CD14-positive monocyte (primary cell): ENCODE data around the gene RASGRP3. TPM values are rescaled to one million over a fixed set of nuclear protein-coding genes. Genes with fewer than 3 reads are reported as not detected.
A peak's percentile ranks its signal among the peaks of the same experiment; 100 is the strongest.

ENCODE experiments used
- DNase-seq, 3 donors: peaks; one replicate each; pipeline ENCODE4 v3.0.0-alpha.2; 2011 to 2022
- H2AFZ ChIP-seq: 2 replicates; pipeline ENCODE4 v1.6.0; 2012; ENCODE audit warnings: mild to moderate bottlenecking, low read depth, low read length, inconsistent platforms; ENCODE audit not compliant: insufficient read depth, poor library complexity, severe bottlenecking
- H3K27ac ChIP-seq, 2 donors: 1 replicate in 1 of 2; 2 replicates in 1 of 2; pipeline ENCODE4 v1.5.1; 2012 to 2013; ENCODE audit warnings: low read length in 2 of 2, control low read depth in 1 of 2, inconsistent platforms in 1 of 2, low read depth in 1 of 2, mild to moderate bottlenecking in 1 of 2
- H3K27me3 ChIP-seq, 2 donors: one replicate each; pipeline versions ENCODE4 v1.6.0 to v1.6.1; 2011 to 2013; ENCODE audit warnings: low read length in 2 of 2; ENCODE audit not compliant: control insufficient read depth in 2 of 2, insufficient read depth in 2 of 2
- H3K36me3 ChIP-seq, 2 donors: replicated peaks in 1 of 2; 1 replicate in 1 of 2; 2 replicates in 1 of 2; pipeline versions ENCODE4 v1.5.1 to v1.6.1; 2012 to 2013; ENCODE audit warnings: low read length in 2 of 2, control low read depth in 1 of 2, inconsistent platforms in 1 of 2, mild to moderate bottlenecking in 1 of 2; ENCODE audit not compliant: insufficient read depth in 2 of 2, control insufficient read depth in 1 of 2
- H3K4me1 ChIP-seq, 2 donors: 1 replicate in 1 of 2; 2 replicates in 1 of 2; pipeline versions ENCODE4 v1.5.1 to v1.6.1; 2012 to 2013; ENCODE audit warnings: low read length in 2 of 2, control low read depth in 1 of 2, inconsistent platforms in 1 of 2, mild to moderate bottlenecking in 1 of 2, moderate library complexity in 1 of 2; ENCODE audit not compliant: insufficient read depth in 2 of 2, control insufficient read depth in 1 of 2
- H3K4me2 ChIP-seq: replicated peaks from 2 replicates; pipeline ENCODE3; 2012; ENCODE audit warnings: low read length, moderate library complexity, mild to moderate bottlenecking; ENCODE audit not compliant: poor library complexity, severe bottlenecking; ENCODE audit errors: extremely low read depth
- H3K4me3 ChIP-seq, 3 experiments: fragments of 200-600 bp in 1 of 3; sonication (generic) in 1 of 3; replicated peaks in 1 of 3; 1 replicate in 2 of 3; 2 replicates in 1 of 3; pipeline ENCODE4 v1.5.1; 2011 to 2013; ENCODE audit warnings: low read length in 3 of 3, mild to moderate bottlenecking in 3 of 3, control low read depth in 2 of 3, low read depth in 2 of 3, inconsistent platforms in 1 of 3, moderate library complexity in 1 of 3
- H3K79me2 ChIP-seq: 2 replicates; pipeline ENCODE4 v1.6.0; 2012; ENCODE audit warnings: mild to moderate bottlenecking, control low read depth, inconsistent platforms, low read length, moderate library complexity; ENCODE audit not compliant: insufficient read depth
- H3K9ac ChIP-seq: 2 replicates; pipeline ENCODE4 v1.6.0; 2017; ENCODE audit warnings: low read length, mild to moderate bottlenecking; ENCODE audit not compliant: insufficient read depth, poor library complexity, severe bottlenecking
- H3K9me3 ChIP-seq, 2 donors: replicated peaks in 1 of 2; 1 replicate in 1 of 2; 2 replicates in 1 of 2; pipeline versions ENCODE4 v1.5.1 to v1.6.1; 2012 to 2013; ENCODE audit warnings: low read length in 2 of 2, control low read depth in 1 of 2; ENCODE audit not compliant: control insufficient read depth in 1 of 2, insufficient read depth in 1 of 2
- H4K20me1 ChIP-seq: 2 replicates; pipeline ENCODE4 v1.6.0; 2012; ENCODE audit warnings: mild to moderate bottlenecking, low read length, control low read depth, moderate library complexity; ENCODE audit not compliant: insufficient read depth
- H3K27ac Mint-ChIP-seq, 7 donors: one replicate each; pipeline ENCODE4 v1.8.0; 2020; ENCODE audit warnings: mild to moderate bottlenecking in 7 of 7, mixed read lengths in 7 of 7, moderate library complexity in 6 of 7, inconsistent platforms in 2 of 7
- H3K27me3 Mint-ChIP-seq, 3 donors: one replicate each; pipeline ENCODE4 v1.8.0; 2021 to 2022; ENCODE audit warnings: low read depth in 3 of 3, mild to moderate bottlenecking in 3 of 3, mixed read lengths in 3 of 3, moderate library complexity in 3 of 3, inconsistent platforms in 1 of 3
- H3K36me3 Mint-ChIP-seq, 2 donors: one replicate each; pipeline ENCODE4 v1.8.0; 2020; ENCODE audit warnings: mixed read lengths in 2 of 2, inconsistent platforms in 1 of 2, mild to moderate bottlenecking in 1 of 2
- H3K4me1 Mint-ChIP-seq: one replicate; pipeline ENCODE4 v1.8.0; 2020; ENCODE audit warnings: mild to moderate bottlenecking, mixed read lengths
- H3K4me3 Mint-ChIP-seq, 2 donors: one replicate each; pipeline ENCODE4 v1.8.0; 2020; ENCODE audit warnings: mild to moderate bottlenecking in 2 of 2, mixed read lengths in 2 of 2, moderate library complexity in 1 of 2
- H3K9me3 Mint-ChIP-seq, 7 donors: one replicate each; pipeline ENCODE4 v1.8.0; 2020 to 2022; ENCODE audit warnings: mixed read lengths in 7 of 7, mild to moderate bottlenecking in 6 of 7, moderate library complexity in 6 of 7, inconsistent platforms in 2 of 7
- CTCF ChIP-seq: fragments of 200-600 bp; IDR thresholded peaks from one replicate; pipeline ENCODE4 v1.8.0; 2022; ENCODE audit warnings: antibody characterized with exemption, mild to moderate bottlenecking
- WGBS: methylation state at CpG from one replicate; pipeline ENCODE4 v1.1.5; 2013; ENCODE audit warnings: missing lambda C conversion rate; ENCODE audit not compliant: insufficient coverage; 5-methylcytosine and 5-hydroxymethylcytosine counted together
- intact Hi-C, 2 donors: fragments of 100-400 bp; cut with micrococcal nuclease; formaldehyde crosslinking; loops; one replicate each; pipeline versions ENCODE4 v1.15.0 to v1.15.1; 2023
- polyA plus RNA-seq, 3 donors: library from polyadenylated mRNA; depleted of rRNA in 1 of 3; unstranded in 2 of 3; stranded (reverse) in 1 of 3; fragments of 300-500 nt in 2 of 3; fragments of >200 nt in 1 of 3; fragmentation: Illumina TruSeq in 2 of 3; gene quantifications; 1 replicate in 2 of 3; 2 replicates in 1 of 3; pipeline ENCODE4 v1.2.3, GENCODE V29; 2012 to 2021

The RASGRP3 gene
- polyA plus RNA-seq, 3 donors = 0.62 to 0.89 (median 0.84) TPM

DNA sequence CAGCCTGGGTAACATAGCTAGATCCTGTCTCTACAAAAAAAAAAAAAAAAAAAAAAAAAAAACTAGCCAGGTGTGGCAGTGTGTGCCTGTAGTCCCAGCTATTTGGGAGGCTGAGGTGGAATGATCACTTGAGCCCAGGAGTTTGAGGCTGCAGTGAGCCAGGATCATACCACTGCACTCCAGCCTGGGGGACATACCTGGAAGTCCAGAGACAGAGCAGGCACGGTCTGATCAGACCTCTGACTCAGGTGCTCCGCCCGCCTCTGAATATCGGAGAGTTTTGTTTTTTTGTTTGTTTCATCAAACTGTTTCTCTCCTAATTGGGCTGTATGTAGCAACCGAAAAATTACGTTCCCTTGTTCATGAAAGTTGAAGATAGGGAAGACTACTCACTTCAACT, 49.2 kb downstream of the RASGRP3 start:
- H4K20me1 ChIP-seq = no peaks in the 10 kb centered on the region
- peaks cover 25% of the 10 kb centered on the region for H3K4me1 Mint-ChIP-seq
- H3K27me3 ChIP-seq = no peaks in the 10 kb centered on the region
- no peak for DNase-seq
- H2AFZ ChIP-seq = peak overlapping the region; percentile 54
- WGBS = 80% methylated on average over 1 of the region's 6 CpGs
- no peak overlapping the region for H3K9ac ChIP-seq
- no peak overlapping the region for H3K4me3 ChIP-seq
- peaks cover 3% of the 10 kb centered on the region in 2 donors for H3K4me1 ChIP-seq
- H3K9me3 ChIP-seq = no peaks in the 10 kb centered on the region
- H3K27ac ChIP-seq = no peak overlapping the region
- no peak for TF ChIP-seq CTCF
- H3K36me3 Mint-ChIP-seq = no peaks in the 10 kb centered on the region
- H3K36me3 ChIP-seq = no peaks in the 10 kb centered on the region
- H3K79me2 ChIP-seq = no peaks in the 10 kb centered on the region
- no peak overlapping the region for H3K4me2 ChIP-seq
- no peak overlapping the region for H3K4me3 Mint-ChIP-seq
- H3K27me3 Mint-ChIP-seq = peaks cover 0 to 2% (median 0%) of the 10 kb centered on the region in 3 donors
- H3K9me3 Mint-ChIP-seq = peaks cover 0 to 2% (median 0%) of the 10 kb centered on the region in 7 donors
- intact Hi-C loops = no loop called here
- no peak overlapping the region for H3K27ac Mint-ChIP-seq

GRCh38 chr2:33526132-33526531, 49.7 kb downstream of the RASGRP3 start:
- Mint-ChIP-seq H3K27me3 (peaks cover 0 to 2% (median 0%) of the 10 kb centered on the region in 3 donors), H3K4me1 (peaks cover 25% of the 10 kb centered on the region), H3K9me3 (peaks cover 0 to 2% (median 0%) of the 10 kb centered on the region in 7 donors), H3K36me3 (no peaks in the 10 kb centered on the region), H3K4me3 (no peak overlapping the region), H3K27ac (no peak overlapping the region)
- H2AFZ ChIP-seq = peak overlapping the region; percentile 54
- H4K20me1 ChIP-seq = no peaks in the 10 kb centered on the region
- TF ChIP-seq CTCF = no peak
- H3K4me1 ChIP-seq = peaks cover 3% of the 10 kb centered on the region in 2 donors
- H3K9me3 ChIP-seq = no peaks in the 10 kb centered on the region
- no peaks in the 10 kb centered on the region for H3K79me2 ChIP-seq
- H3K27me3 ChIP-seq = no peaks in the 10 kb centered on the region
- intact Hi-C loops = no loop called here
- no peak overlapping the region for H3K9ac ChIP-seq
- no peak overlapping the region for H3K27ac ChIP-seq
- no peak overlapping the region for H3K4me3 ChIP-seq
- WGBS = no CpG with 5 or more reads among the region's 2 CpGs
- H3K36me3 ChIP-seq = no peaks in the 10 kb centered on the region
- DNase-seq = no peak
- no peak overlapping the region for H3K4me2 ChIP-seq
